WTC11 (cell line): ENCODE measurements around the gene CYB5D1. TPM values are rescaled to one million over a fixed set of nuclear protein-coding genes. Genes with fewer than 3 reads are reported as not detected.

ENCODE experiments used
- ATF1 ChIP-seq: sonication (generic); formaldehyde crosslinking; IDR thresholded peaks from 2 replicates; pipeline ENCODE4 v1.8.1; 2023; ENCODE audit warnings: mild to moderate bottlenecking, moderate library complexity, missing genetic modification reagents
- CBFB ChIP-seq: sonication (generic); formaldehyde crosslinking; IDR thresholded peaks from 2 replicates; pipeline ENCODE4 v1.8.1; 2022; ENCODE audit warnings: mild to moderate bottlenecking, low read depth, missing genetic modification reagents
- CREB1 ChIP-seq: sonication (generic); formaldehyde crosslinking; IDR thresholded peaks from 2 replicates; pipeline ENCODE4 v1.8.0; 2023; ENCODE audit warnings: mild to moderate bottlenecking, missing genetic modification reagents
- EMX1 ChIP-seq: fragments of 250-450 bp; sonication (Bioruptor Pico); IDR thresholded peaks from 2 replicates; pipeline ENCODE4 v1.8.0; 2021; ENCODE audit warnings: mild to moderate bottlenecking
- ETV6 ChIP-seq: sonication (generic); formaldehyde crosslinking; IDR thresholded peaks from 2 replicates; pipeline ENCODE4 v1.8.1; 2022; ENCODE audit warnings: mild to moderate bottlenecking, missing genetic modification reagents
- FOXK1 ChIP-seq: sonication (generic); formaldehyde crosslinking; IDR thresholded peaks from 2 replicates; pipeline ENCODE4 v1.8.0; 2022; ENCODE audit warnings: mild to moderate bottlenecking, moderate library complexity, missing genetic modification reagents
- GRHL2 ChIP-seq: fragments of 250-450 bp; sonication (Bioruptor Pico); IDR thresholded peaks from 2 replicates; pipeline ENCODE4 v1.8.0; 2022; ENCODE audit warnings: mild to moderate bottlenecking, moderate library complexity; ENCODE audit not compliant: insufficient replicate concordance, severe bottlenecking
- GTF2I ChIP-seq: fragments of 250-450 bp; sonication (Bioruptor Pico); conservative IDR thresholded peaks from 2 replicates; pipeline ENCODE4 v1.4.0; 2021; ENCODE audit warnings: mild to moderate bottlenecking
- MYBL2 ChIP-seq: sonication (generic); formaldehyde crosslinking; IDR thresholded peaks from 2 replicates; pipeline ENCODE4 v1.8.1; 2023; ENCODE audit warnings: mild to moderate bottlenecking, moderate library complexity, missing genetic modification reagents
- SOX15 ChIP-seq: fragments of 250-450 bp; sonication (Bioruptor Pico); IDR thresholded peaks from 2 replicates; pipeline ENCODE4 v1.9.0; 2021; ENCODE audit warnings: mild to moderate bottlenecking
- ZNF232 ChIP-seq: sonication (generic); formaldehyde crosslinking; IDR thresholded peaks from 2 replicates; pipeline ENCODE4 v1.8.0; 2022; ENCODE audit warnings: mild to moderate bottlenecking, missing genetic modification reagents
- total RNA-seq: library from RNA; stranded (reverse); gene quantifications from 3 replicates; pipeline ENCODE4 v1.2.3, GENCODE V29; 2021
- TF ChIP-seq, protein P1 (sequence below): sonication (generic); formaldehyde crosslinking; IDR thresholded peaks from 2 replicates; pipeline ENCODE4 v1.8.0; 2023; ENCODE audit warnings: missing genetic modification reagents, mild to moderate bottlenecking, borderline replicate concordance
- TF ChIP-seq, protein P2 (sequence below): fragments of 250-450 bp; sonication (Bioruptor Pico); IDR thresholded peaks from 2 replicates; pipeline ENCODE4 v1.8.0; 2021; ENCODE audit warnings: mild to moderate bottlenecking
- TF ChIP-seq, protein P3 (sequence below): sonication (generic); formaldehyde crosslinking; IDR thresholded peaks from 2 replicates; pipeline ENCODE4 v1.8.1; 2023; ENCODE audit warnings: mild to moderate bottlenecking, moderate library complexity, missing genetic modification reagents
- TF ChIP-seq, protein P4 (sequence below): sonication (generic); formaldehyde crosslinking; IDR thresholded peaks from 2 replicates; pipeline ENCODE4 v1.8.0; 2022; ENCODE audit warnings: mild to moderate bottlenecking, missing genetic modification reagents
- TF ChIP-seq, protein P5 (sequence below): sonication (generic); formaldehyde crosslinking; IDR thresholded peaks from 2 replicates; pipeline ENCODE4 v1.8.1; 2022; ENCODE audit warnings: mild to moderate bottlenecking, moderate library complexity, missing genetic modification reagents
- TF ChIP-seq, protein P6 (sequence below): fragments of 200-600 bp; IDR thresholded peaks from 2 replicates; pipeline ENCODE4 v1.8.0; 2022; ENCODE audit warnings: antibody characterized with exemption
- TF ChIP-seq, protein P7 (sequence below): sonication (generic); formaldehyde crosslinking; IDR thresholded peaks from 2 replicates; pipeline ENCODE4 v1.8.0; 2022; ENCODE audit warnings: mild to moderate bottlenecking, missing genetic modification reagents
- TF ChIP-seq, protein P8 (sequence below): fragments of 250-450 bp; sonication (Bioruptor Pico); IDR thresholded peaks from 2 replicates; pipeline ENCODE4 v1.9.0; 2021; ENCODE audit warnings: mild to moderate bottlenecking
- TF ChIP-seq, protein P9 (sequence below): sonication (generic); formaldehyde crosslinking; IDR thresholded peaks from 2 replicates; pipeline ENCODE4 v1.8.1; 2023; ENCODE audit warnings: mild to moderate bottlenecking, missing genetic modification reagents, moderate library complexity
- TF ChIP-seq, protein P10 (sequence below): sonication (generic); formaldehyde crosslinking; IDR thresholded peaks from 2 replicates; pipeline ENCODE4 v1.8.0; 2023; ENCODE audit warnings: missing genetic modification reagents

CYB5D1 gene
- total RNA-seq, 1 experiment from 2014 or later: 15.2 TPM

DNA sequence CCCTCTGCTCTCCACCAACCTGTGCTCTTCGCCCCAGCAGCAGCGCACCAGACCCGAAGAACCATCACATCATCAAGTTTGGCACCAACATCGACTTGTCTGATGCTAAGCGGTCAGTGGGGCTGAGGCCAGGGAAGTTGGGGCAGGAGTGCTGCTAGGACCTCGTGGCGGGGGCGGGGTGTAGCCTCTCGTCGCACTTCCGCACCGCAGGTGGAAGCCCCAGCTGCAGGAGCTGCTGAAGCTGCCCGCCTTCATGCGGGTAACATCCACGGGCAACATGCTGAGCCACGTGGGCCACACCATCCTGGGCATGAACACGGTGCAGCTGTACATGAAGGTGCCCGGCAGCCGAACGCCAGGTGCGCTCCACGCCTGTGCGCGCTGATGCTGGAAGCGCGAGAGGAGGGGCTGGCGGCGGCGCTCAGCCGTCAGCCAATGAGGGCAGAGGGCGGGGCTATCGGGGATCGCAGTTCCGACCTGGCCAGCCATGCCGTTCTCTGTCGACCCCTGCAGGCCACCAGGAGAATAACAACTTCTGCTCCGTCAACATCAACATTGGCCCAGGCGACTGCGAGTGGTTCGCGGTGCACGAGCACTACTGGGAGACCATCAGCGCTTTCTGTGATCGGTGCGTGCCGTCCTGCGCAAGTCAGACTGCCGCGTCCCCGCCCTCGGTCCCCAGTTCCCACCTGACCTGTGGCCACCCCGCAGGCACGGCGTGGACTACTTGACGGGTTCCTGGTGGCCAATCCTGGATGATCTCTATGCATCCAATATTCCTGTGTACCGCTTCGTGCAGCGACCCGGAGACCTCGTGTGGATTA, 6.2 kb upstream of the CYB5D1 start (continued):
- TF ChIP-seq, protein P1, sequence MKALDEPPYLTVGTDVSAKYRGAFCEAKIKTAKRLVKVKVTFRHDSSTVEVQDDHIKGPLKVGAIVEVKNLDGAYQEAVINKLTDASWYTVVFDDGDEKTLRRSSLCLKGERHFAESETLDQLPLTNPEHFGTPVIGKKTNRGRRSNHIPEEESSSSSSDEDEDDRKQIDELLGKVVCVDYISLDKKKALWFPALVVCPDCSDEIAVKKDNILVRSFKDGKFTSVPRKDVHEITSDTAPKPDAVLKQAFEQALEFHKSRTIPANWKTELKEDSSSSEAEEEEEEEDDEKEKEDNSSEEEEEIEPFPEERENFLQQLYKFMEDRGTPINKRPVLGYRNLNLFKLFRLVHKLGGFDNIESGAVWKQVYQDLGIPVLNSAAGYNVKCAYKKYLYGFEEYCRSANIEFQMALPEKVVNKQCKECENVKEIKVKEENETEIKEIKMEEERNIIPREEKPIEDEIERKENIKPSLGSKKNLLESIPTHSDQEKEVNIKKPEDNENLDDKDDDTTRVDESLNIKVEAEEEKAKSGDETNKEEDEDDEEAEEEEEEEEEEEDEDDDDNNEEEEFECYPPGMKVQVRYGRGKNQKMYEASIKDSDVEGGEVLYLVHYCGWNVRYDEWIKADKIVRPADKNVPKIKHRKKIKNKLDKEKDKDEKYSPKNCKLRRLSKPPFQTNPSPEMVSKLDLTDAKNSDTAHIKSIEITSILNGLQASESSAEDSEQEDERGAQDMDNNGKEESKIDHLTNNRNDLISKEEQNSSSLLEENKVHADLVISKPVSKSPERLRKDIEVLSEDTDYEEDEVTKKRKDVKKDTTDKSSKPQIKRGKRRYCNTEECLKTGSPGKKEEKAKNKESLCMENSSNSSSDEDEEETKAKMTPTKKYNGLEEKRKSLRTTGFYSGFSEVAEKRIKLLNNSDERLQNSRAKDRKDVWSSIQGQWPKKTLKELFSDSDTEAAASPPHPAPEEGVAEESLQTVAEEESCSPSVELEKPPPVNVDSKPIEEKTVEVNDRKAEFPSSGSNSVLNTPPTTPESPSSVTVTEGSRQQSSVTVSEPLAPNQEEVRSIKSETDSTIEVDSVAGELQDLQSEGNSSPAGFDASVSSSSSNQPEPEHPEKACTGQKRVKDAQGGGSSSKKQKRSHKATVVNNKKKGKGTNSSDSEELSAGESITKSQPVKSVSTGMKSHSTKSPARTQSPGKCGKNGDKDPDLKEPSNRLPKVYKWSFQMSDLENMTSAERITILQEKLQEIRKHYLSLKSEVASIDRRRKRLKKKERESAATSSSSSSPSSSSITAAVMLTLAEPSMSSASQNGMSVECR: peak; percentile 44; the same call in 1 of the 2 replicates
- TF ChIP-seq MYBL2 (CRISPR knock-in tag) (peak; percentile 63; the same call in 1 of the 2 replicates), ZNF232 (0 out of 2 replicates have a peak, but pooled peaks have one; percentile 35), GRHL2 (CRISPR knock-in tag) (no peak), CREB1 (CRISPR knock-in tag) (no peak; the same call in 1 of the 2 replicates), CBFB (0 out of 2 replicates have a peak, but pooled peaks have one; percentile 18), ATF1 (CRISPR knock-in tag) (no peak), FOXK1 (peak; percentile 85), GTF2I (CRISPR knock-in tag) (no peak), SOX15 (no peak), EMX1 (CRISPR knock-in tag) (no peak), ETV6 (CRISPR knock-in tag) (peak; percentile 88)
- TF ChIP-seq, protein P2, sequence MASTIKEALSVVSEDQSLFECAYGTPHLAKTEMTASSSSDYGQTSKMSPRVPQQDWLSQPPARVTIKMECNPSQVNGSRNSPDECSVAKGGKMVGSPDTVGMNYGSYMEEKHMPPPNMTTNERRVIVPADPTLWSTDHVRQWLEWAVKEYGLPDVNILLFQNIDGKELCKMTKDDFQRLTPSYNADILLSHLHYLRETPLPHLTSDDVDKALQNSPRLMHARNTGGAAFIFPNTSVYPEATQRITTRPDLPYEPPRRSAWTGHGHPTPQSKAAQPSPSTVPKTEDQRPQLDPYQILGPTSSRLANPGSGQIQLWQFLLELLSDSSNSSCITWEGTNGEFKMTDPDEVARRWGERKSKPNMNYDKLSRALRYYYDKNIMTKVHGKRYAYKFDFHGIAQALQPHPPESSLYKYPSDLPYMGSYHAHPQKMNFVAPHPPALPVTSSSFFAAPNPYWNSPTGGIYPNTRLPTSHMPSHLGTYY: no peak
- TF ChIP-seq, protein P3, sequence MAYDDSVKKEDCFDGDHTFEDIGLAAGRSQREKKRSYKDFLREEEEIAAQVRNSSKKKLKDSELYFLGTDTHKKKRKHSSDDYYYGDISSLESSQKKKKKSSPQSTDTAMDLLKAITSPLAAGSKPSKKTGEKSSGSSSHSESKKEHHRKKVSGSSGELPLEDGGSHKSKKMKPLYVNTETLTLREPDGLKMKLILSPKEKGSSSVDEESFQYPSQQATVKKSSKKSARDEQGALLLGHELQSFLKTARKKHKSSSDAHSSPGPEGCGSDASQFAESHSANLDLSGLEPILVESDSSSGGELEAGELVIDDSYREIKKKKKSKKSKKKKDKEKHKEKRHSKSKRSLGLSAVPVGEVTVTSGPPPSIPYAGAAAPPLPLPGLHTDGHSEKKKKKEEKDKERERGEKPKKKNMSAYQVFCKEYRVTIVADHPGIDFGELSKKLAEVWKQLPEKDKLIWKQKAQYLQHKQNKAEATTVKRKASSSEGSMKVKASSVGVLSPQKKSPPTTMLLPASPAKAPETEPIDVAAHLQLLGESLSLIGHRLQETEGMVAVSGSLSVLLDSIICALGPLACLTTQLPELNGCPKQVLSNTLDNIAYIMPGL (CRISPR knock-in tag): peak; percentile 47; the same call in 1 of the 2 replicates
- TF ChIP-seq, protein P4, sequence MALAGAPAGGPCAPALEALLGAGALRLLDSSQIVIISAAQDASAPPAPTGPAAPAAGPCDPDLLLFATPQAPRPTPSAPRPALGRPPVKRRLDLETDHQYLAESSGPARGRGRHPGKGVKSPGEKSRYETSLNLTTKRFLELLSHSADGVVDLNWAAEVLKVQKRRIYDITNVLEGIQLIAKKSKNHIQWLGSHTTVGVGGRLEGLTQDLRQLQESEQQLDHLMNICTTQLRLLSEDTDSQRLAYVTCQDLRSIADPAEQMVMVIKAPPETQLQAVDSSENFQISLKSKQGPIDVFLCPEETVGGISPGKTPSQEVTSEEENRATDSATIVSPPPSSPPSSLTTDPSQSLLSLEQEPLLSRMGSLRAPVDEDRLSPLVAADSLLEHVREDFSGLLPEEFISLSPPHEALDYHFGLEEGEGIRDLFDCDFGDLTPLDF: no peak
- TF ChIP-seq, protein P5, sequence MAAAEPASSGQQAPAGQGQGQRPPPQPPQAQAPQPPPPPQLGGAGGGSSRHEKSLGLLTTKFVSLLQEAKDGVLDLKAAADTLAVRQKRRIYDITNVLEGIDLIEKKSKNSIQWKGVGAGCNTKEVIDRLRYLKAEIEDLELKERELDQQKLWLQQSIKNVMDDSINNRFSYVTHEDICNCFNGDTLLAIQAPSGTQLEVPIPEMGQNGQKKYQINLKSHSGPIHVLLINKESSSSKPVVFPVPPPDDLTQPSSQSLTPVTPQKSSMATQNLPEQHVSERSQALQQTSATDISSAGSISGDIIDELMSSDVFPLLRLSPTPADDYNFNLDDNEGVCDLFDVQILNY (CRISPR knock-in tag): peak; percentile 71; the same call in 1 of the 2 replicates
- TF ChIP-seq, protein P6, sequence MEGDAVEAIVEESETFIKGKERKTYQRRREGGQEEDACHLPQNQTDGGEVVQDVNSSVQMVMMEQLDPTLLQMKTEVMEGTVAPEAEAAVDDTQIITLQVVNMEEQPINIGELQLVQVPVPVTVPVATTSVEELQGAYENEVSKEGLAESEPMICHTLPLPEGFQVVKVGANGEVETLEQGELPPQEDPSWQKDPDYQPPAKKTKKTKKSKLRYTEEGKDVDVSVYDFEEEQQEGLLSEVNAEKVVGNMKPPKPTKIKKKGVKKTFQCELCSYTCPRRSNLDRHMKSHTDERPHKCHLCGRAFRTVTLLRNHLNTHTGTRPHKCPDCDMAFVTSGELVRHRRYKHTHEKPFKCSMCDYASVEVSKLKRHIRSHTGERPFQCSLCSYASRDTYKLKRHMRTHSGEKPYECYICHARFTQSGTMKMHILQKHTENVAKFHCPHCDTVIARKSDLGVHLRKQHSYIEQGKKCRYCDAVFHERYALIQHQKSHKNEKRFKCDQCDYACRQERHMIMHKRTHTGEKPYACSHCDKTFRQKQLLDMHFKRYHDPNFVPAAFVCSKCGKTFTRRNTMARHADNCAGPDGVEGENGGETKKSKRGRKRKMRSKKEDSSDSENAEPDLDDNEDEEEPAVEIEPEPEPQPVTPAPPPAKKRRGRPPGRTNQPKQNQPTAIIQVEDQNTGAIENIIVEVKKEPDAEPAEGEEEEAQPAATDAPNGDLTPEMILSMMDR: peak; percentile 95
- TF ChIP-seq, protein P7, sequence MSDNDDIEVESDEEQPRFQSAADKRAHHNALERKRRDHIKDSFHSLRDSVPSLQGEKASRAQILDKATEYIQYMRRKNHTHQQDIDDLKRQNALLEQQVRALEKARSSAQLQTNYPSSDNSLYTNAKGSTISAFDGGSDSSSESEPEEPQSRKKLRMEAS: peak; percentile 93
- TF ChIP-seq, protein P8, sequence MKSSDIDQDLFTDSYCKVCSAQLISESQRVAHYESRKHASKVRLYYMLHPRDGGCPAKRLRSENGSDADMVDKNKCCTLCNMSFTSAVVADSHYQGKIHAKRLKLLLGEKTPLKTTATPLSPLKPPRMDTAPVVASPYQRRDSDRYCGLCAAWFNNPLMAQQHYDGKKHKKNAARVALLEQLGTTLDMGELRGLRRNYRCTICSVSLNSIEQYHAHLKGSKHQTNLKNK (CRISPR knock-in tag): no peak
- TF ChIP-seq, protein P9, sequence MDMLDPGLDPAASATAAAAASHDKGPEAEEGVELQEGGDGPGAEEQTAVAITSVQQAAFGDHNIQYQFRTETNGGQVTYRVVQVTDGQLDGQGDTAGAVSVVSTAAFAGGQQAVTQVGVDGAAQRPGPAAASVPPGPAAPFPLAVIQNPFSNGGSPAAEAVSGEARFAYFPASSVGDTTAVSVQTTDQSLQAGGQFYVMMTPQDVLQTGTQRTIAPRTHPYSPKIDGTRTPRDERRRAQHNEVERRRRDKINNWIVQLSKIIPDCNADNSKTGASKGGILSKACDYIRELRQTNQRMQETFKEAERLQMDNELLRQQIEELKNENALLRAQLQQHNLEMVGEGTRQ: no peak
- TF ChIP-seq, protein P10, sequence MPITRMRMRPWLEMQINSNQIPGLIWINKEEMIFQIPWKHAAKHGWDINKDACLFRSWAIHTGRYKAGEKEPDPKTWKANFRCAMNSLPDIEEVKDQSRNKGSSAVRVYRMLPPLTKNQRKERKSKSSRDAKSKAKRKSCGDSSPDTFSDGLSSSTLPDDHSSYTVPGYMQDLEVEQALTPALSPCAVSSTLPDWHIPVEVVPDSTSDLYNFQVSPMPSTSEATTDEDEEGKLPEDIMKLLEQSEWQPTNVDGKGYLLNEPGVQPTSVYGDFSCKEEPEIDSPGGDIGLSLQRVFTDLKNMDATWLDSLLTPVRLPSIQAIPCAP (CRISPR knock-in tag): peak; percentile 37; the same call in 1 of the 2 replicates
